ENCODE results near the gene PPFIA1. TPM values are rescaled to one million over a fixed set of nuclear protein-coding genes. Genes with fewer than 3 reads are reported as not detected.
"Not testable (repeated sequence)": the region's sequence is repeated elsewhere in the genome, so short reads cannot be mapped to it uniquely, and the experiment has no call there.

Gene PPFIA1
- total and polyA plus RNA-seq, 4 donors = 35.6 to 54.9 (median 47.3) TPM

DNA sequence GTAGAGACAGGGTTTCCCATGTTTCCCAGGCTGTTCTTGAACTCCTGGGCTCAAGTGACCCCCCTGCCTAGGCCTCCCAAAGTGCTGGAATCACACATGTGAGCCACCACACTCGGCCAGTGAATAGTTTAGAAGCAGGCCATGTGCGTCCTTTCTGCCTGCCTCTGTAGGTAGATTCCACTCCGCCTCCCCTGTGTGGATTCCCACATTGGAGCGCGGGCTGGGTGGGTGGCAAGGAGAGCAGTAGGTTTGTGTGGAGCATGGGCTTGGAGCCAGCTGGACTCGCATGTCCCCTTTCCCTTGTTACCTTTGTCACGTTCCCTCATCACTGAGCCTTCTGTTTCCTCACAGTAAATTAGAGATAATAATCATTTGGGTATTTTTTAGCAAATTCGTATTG lies 21.7 kb downstream of the PPFIA1 start:
- H3K27me3 ChIP-seq (ENCODE audit: control insufficient read depth, insufficient read depth, low read length) = no peaks in the 10 kb centered on the region
- H3K4me3 ChIP-seq (ENCODE audit: low read depth, low read length) = no peak overlapping the region
- H3K27ac ChIP-seq (ENCODE audit: low read depth, low read length) = no peak overlapping the region
- H3K9me3 ChIP-seq (ENCODE audit: control insufficient read depth, insufficient read depth, low read length) = no peaks in the 10 kb centered on the region
- WGBS (ENCODE audit: insufficient coverage) = 96% methylated on average over 3 of the region's 8 CpGs
- H3K36me3 ChIP-seq (ENCODE audit: control insufficient read depth, insufficient read depth, low read length) = peaks cover 26% of the 10 kb centered on the region
- H3K4me1 ChIP-seq (ENCODE audit: control insufficient read depth, insufficient read depth, low read length) = peaks cover 12% of the 10 kb centered on the region
- DNase-seq (ENCODE audit: low read depth in 4 of 6, low spot score in 6 of 6) = no peak

DNA sequence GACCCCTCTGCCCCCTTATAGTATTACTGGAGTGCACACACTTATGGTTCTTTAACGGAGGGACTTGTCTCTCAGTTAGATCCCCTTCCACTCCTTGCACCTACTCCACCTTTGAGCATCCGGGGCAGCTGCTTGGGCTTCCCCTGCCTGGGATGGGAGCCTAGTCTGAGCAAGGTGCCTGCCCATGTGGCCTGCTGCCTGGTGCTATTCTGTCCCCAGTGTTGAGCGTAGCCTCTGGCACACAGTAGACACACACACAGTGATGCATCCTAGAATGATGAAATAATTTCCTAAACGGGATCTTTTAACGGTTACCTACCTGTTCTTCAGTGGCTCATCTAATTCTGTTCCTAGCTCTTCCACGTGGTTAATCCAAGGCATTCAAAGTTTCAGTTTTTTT lies 22.4 kb downstream of the PPFIA1 start:
- Histone ChIP-seq H3K36me3 (ENCODE audit: control insufficient read depth, insufficient read depth, low read length) (peaks cover 22% of the 10 kb centered on the region), H3K9me3 (ENCODE audit: control insufficient read depth, insufficient read depth, low read length) (no peaks in the 10 kb centered on the region), H3K4me3 (ENCODE audit: low read depth, low read length) (no peak overlapping the region), H3K27ac (ENCODE audit: low read depth, low read length) (no peak overlapping the region), H3K27me3 (ENCODE audit: control insufficient read depth, insufficient read depth, low read length) (no peaks in the 10 kb centered on the region), H3K4me1 (ENCODE audit: control insufficient read depth, insufficient read depth, low read length) (peaks cover 11% of the 10 kb centered on the region)
- no peak for DNase-seq (ENCODE audit: low read depth in 4 of 6, low spot score in 6 of 6)
- 83% methylated on average over 4 of the region's 6 CpGs for WGBS (ENCODE audit: insufficient coverage)

DNA sequence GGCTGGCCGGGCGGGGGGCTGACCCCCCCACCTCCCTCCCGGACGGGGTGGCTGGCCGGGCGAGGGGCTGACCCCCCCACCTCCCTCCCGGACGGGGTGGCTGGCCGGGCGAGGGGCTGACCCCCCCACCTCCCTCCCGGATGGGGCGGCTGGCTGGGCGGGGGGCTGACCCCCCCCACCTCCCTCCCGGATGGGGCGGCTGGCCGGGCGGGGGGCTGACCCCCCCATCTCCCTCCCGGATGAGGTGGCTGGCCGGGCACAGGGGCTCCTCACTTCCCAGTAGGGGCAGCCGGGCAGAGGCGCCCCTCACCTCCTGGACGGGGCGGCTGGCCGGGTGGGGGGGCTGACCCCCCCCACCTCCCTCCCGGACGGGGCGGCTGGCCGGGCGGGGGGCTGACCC lies 24.7 kb downstream of the PPFIA1 start:
- no CpG with 5 or more reads among the region's 29 CpGs for WGBS (ENCODE audit: insufficient coverage)
- not testable (repeated sequence) for H3K27ac ChIP-seq (ENCODE audit: low read depth, low read length); DNase-seq (ENCODE audit: low read depth in 4 of 6, low spot score in 6 of 6); H3K4me3 ChIP-seq (ENCODE audit: low read depth, low read length); H3K4me1 ChIP-seq (ENCODE audit: control insufficient read depth, insufficient read depth, low read length); H3K27me3 ChIP-seq (ENCODE audit: control insufficient read depth, insufficient read depth, low read length); H3K9me3 ChIP-seq (ENCODE audit: control insufficient read depth, insufficient read depth, low read length)
- H3K36me3 ChIP-seq (ENCODE audit: control insufficient read depth, insufficient read depth, low read length) = peaks cover 26% of the 10 kb centered on the region

DNA sequence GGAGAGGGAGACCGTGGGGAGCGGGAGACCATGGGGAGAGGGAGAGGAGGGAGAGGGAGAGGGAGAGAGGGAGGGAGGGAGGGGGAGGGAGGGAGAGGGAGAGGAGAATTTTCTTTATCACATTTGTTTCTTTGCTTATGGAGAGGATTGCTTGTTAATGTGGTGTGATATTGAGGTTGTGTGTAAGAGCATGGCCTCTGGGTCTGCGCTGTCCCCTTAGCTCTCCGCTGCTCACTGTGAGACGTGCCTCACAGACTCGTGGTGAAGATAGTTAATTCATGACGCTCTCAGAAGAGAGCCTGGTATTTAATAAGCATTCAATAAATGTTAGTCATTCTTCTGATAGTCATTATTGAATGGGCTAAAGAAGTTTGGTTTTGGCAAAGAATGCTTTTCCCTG lies 26.2 kb downstream of the PPFIA1 start:
- H3K27me3 ChIP-seq (ENCODE audit: control insufficient read depth, insufficient read depth, low read length) = no peaks in the 10 kb centered on the region
- WGBS (ENCODE audit: insufficient coverage) = no CpG with 5 or more reads among the region's 7 CpGs
- no peak overlapping the region for H3K4me3 ChIP-seq (ENCODE audit: low read depth, low read length)
- H3K27ac ChIP-seq (ENCODE audit: low read depth, low read length) = no peak overlapping the region
- H3K36me3 ChIP-seq (ENCODE audit: control insufficient read depth, insufficient read depth, low read length) = peaks cover 32% of the 10 kb centered on the region
- peaks cover 3% of the 10 kb centered on the region for H3K4me1 ChIP-seq (ENCODE audit: control insufficient read depth, insufficient read depth, low read length)
- no peaks in the 10 kb centered on the region for H3K9me3 ChIP-seq (ENCODE audit: control insufficient read depth, insufficient read depth, low read length)
- no peak for DNase-seq (ENCODE audit: low read depth in 4 of 6, low spot score in 6 of 6)

DNA sequence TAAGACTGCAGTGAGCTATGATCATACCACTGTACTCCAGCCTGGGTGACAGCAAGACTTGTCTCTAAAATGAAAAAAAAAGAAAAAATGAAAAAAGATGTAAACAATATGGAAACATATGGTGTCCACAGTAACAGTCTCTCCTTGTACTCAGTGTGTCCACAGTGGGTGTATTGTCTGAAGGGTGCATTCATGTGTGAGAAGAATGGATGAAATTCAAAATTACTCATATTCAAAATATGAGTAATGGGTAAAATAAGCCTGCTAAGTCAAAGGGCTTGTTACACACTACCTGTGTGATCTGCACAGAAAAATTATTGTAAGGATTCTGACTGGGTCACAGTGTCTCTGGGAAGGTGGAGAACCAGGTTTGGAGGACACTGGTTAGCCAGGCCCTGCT lies 26.9 kb downstream of the PPFIA1 start:
- Histone ChIP-seq H3K4me3 (ENCODE audit: low read depth, low read length) (no peak overlapping the region), H3K9me3 (ENCODE audit: control insufficient read depth, insufficient read depth, low read length) (no peaks in the 10 kb centered on the region), H3K27me3 (ENCODE audit: control insufficient read depth, insufficient read depth, low read length) (no peaks in the 10 kb centered on the region), H3K36me3 (ENCODE audit: control insufficient read depth, insufficient read depth, low read length) (peaks cover 32% of the 10 kb centered on the region), H3K27ac (ENCODE audit: low read depth, low read length) (no peak overlapping the region), H3K4me1 (ENCODE audit: control insufficient read depth, insufficient read depth, low read length) (peaks cover 7% of the 10 kb centered on the region)
- no peak for DNase-seq (ENCODE audit: low read depth in 4 of 6, low spot score in 6 of 6)

DNA sequence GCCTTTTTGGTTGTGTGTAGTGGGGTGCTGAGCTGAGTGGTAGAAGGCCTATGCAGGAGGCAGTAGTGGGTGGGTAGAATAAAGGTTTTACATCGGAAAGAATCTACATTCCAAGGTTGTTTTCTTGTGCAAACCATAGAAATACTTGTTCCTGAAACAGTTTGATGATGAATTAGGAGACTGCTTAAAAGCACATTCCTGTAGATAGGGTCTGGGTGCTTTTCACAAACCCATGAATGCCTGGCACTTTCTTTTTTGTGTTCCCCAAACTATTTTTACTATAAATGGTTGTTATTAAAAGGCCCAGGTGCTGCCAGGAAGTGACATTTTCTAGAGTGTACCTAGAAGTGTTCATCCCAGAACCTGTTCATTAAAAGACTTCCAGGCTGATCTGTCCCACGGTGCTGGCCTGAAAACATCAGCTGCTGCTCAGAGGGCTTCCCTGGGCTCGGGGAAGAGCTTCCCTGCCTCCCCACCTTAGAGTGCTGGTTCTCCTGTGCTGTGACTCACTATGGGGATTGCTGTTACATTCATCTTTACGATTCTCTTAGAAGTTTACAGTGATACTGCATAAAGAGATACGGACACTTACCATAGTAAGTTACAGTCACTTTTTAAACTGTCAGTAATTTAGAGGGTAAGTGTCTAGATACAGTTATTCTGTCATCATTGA lies 27.9 kb downstream of the PPFIA1 start:
- peaks cover 28% of the 10 kb centered on the region for H3K36me3 ChIP-seq (ENCODE audit: control insufficient read depth, insufficient read depth, low read length)
- DNase-seq (ENCODE audit: low read depth in 4 of 6, low spot score in 6 of 6) = no peak
- no peaks in the 10 kb centered on the region for H3K27me3 ChIP-seq (ENCODE audit: control insufficient read depth, insufficient read depth, low read length)
- no peak overlapping the region for H3K27ac ChIP-seq (ENCODE audit: low read depth, low read length)
- no peak overlapping the region for H3K4me3 ChIP-seq (ENCODE audit: low read depth, low read length)
- 87% methylated on average over 3 of the region's 5 CpGs for WGBS (ENCODE audit: insufficient coverage)
- H3K9me3 ChIP-seq (ENCODE audit: control insufficient read depth, insufficient read depth, low read length) = no peaks in the 10 kb centered on the region
- peaks cover 10% of the 10 kb centered on the region for H3K4me1 ChIP-seq (ENCODE audit: control insufficient read depth, insufficient read depth, low read length)

DNA sequence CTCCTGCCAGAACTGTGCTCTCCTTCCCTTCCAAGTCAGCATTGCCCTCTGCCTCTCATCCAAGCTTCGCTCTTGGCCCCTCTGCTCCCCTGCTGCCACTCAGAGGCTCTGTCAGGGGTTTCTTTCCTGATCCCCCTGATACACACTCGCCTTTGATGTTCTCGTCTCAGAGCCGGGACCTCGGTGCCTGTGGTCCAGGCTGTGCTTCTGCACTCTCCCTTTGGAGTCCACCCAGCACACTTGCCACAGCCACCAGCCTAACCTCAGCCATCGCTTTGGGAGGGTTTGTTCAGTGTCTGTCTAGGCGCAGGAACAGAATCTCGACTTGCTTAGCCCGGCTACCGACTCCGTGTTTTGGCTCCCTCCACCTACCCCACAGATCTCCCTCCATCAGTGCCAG lies 29.1 kb downstream of the PPFIA1 start:
- Histone ChIP-seq H3K9me3 (ENCODE audit: control insufficient read depth, insufficient read depth, low read length) (no peaks in the 10 kb centered on the region), H3K27me3 (ENCODE audit: control insufficient read depth, insufficient read depth, low read length) (no peaks in the 10 kb centered on the region), H3K36me3 (ENCODE audit: control insufficient read depth, insufficient read depth, low read length) (peaks cover 23% of the 10 kb centered on the region), H3K4me3 (ENCODE audit: low read depth, low read length) (no peak overlapping the region), H3K4me1 (ENCODE audit: control insufficient read depth, insufficient read depth, low read length) (peaks cover 10% of the 10 kb centered on the region), H3K27ac (ENCODE audit: low read depth, low read length) (no peak overlapping the region)
- 97% methylated on average over 9 of the region's 11 CpGs for WGBS (ENCODE audit: insufficient coverage)
- DNase-seq (ENCODE audit: low read depth in 4 of 6, low spot score in 6 of 6) = no peak

DNA sequence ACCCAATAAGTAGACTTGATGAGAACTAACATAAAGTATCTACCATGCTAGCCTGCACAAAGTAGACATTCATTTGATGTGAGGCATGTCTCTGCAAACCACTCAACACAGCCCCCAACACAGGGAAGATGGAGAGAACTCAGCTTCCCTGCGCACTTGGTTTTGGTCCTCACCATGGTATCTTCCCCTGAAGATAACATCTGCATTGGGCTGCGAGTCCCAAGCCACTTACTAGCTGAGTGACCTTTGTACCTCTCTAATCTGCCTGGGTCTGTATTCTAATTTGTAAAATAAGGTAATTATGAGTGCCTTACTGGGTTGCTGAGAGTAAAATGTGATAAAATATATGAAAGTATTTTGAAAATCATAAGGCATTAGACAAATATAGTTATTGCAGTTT lies 30.7 kb downstream of the PPFIA1 start:
- Histone ChIP-seq H3K9me3 (ENCODE audit: control insufficient read depth, insufficient read depth, low read length) (no peaks in the 10 kb centered on the region), H3K27ac (ENCODE audit: low read depth, low read length) (no peak overlapping the region), H3K27me3 (ENCODE audit: control insufficient read depth, insufficient read depth, low read length) (no peaks in the 10 kb centered on the region), H3K4me3 (ENCODE audit: low read depth, low read length) (no peak overlapping the region), H3K36me3 (ENCODE audit: control insufficient read depth, insufficient read depth, low read length) (peaks cover 23% of the 10 kb centered on the region), H3K4me1 (ENCODE audit: control insufficient read depth, insufficient read depth, low read length) (peaks cover 10% of the 10 kb centered on the region)
- no peak for DNase-seq (ENCODE audit: low read depth in 4 of 6, low spot score in 6 of 6)
- no CpG with 5 or more reads among the region's 2 CpGs for WGBS (ENCODE audit: insufficient coverage)

DNA sequence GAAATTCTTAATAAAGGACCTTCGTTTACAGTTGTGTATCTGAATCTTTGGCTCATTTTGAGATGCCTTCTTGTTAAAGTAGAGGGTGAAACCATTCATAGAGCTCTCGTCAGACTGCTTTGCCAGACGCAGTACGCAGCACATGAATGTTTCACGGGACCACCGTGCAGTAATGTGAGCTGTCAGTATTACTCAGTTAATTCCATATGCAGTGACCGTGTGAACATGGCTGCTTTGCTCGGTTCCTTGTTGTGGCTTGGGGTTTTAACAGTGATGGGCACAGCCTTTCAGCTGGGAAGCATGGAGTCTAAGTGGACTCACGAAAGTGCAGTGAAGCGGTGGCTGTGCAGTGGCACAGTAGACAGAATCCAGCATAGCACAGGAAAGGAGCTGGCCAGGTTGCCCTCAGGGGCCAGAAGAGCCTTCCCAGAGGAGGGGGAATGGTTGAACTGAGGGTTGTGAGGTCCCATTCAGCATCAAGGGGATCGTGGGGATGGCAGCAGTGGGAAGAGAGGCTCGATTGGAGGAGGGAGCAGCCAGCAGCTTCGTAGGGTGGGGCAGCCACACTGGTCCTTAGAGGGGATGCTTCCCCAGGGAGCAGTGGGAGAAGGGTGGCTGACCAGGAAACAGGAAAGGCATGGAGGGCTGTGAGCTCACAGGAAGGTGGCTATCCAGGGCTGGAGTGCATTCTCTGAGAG lies 31.4 kb downstream of the PPFIA1 start:
- Histone ChIP-seq H3K4me3 (ENCODE audit: low read depth, low read length) (no peak overlapping the region), H3K9me3 (ENCODE audit: control insufficient read depth, insufficient read depth, low read length) (no peaks in the 10 kb centered on the region), H3K36me3 (ENCODE audit: control insufficient read depth, insufficient read depth, low read length) (peaks cover 20% of the 10 kb centered on the region), H3K27me3 (ENCODE audit: control insufficient read depth, insufficient read depth, low read length) (no peaks in the 10 kb centered on the region), H3K4me1 (ENCODE audit: control insufficient read depth, insufficient read depth, low read length) (peaks cover 10% of the 10 kb centered on the region), H3K27ac (ENCODE audit: low read depth, low read length) (no peak overlapping the region)
- 81% methylated on average over 13 of the region's 13 CpGs for WGBS (ENCODE audit: insufficient coverage)
- no peak for DNase-seq (ENCODE audit: low read depth in 4 of 6, low spot score in 6 of 6)

DNA sequence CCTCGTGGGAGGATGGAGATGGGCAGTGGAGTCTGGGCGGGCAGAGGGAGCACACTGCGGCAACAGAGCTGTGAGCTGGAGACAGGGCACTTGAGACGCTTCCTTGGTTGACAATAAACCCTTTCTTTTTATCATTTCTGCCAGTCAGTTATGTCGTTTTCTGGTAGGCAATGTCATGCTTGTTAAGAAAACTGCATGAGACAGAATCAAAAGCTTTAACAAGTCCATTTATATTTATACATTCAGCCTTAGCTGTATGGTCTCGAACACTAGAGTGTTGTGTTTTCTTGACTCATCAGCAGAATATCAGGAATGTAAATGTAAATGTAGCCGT lies 31.9 kb downstream of the PPFIA1 start:
- H3K4me1 ChIP-seq (ENCODE audit: control insufficient read depth, insufficient read depth, low read length) = peaks cover 10% of the 10 kb centered on the region
- no peak overlapping the region for H3K4me3 ChIP-seq (ENCODE audit: low read depth, low read length)
- H3K27me3 ChIP-seq (ENCODE audit: control insufficient read depth, insufficient read depth, low read length) = no peaks in the 10 kb centered on the region
- H3K36me3 ChIP-seq (ENCODE audit: control insufficient read depth, insufficient read depth, low read length) = peaks cover 17% of the 10 kb centered on the region
- WGBS (ENCODE audit: insufficient coverage) = 50% methylated on average over 2 of the region's 7 CpGs
- no peaks in the 10 kb centered on the region for H3K9me3 ChIP-seq (ENCODE audit: control insufficient read depth, insufficient read depth, low read length)
- DNase-seq (ENCODE audit: low read depth in 4 of 6, low spot score in 6 of 6) = peak in 1 of 6 donors; percentile 28
- no peak overlapping the region for H3K27ac ChIP-seq (ENCODE audit: low read depth, low read length)

Data from spinal cord (tissue), 10 donors.